ENCODE measurements around the gene STAC3. TPM values are rescaled to one million over a fixed set of nuclear protein-coding genes. Genes with fewer than 3 reads are reported as not detected.

Gene STAC3
- total and polyA plus RNA-seq, 9 of the 15 experiments (the other 6 are each of a cell fraction or from before 2014, with no cell fraction given) = 0.45 to 6.4 (median 3.3) TPM

- TF ChIP-seq THAP7 (CRISPR knock-in tag; IDR thresholded peaks at IDR 0.05) = no peak
Measured at GRCh38 chr12:57215065-57215464, 35.9 kb downstream of the STAC3 start (continued).

GRCh38 chr12:57214398-57214781 is 36.6 kb downstream of the STAC3 start:
- Histone ChIP-seq H3K4me3 (no peak overlapping the region), H3K4me2 (ENCODE audit: insufficient read depth, low read length) (peak overlapping the region; percentile 35), H3K27me3 (ENCODE audit: control insufficient read depth in 2 of 2, insufficient read depth in 2 of 2, low read length in 2 of 2) (peaks cover 30 to 72% of the 10 kb centered on the region in 2 experiments)
- TF ChIP-seq VEZF1 (CRISPR knock-in tag; IDR thresholded peaks at IDR 0.05) (peak; percentile 36; the same call in 1 of the 2 replicates), USF1 (CRISPR knock-in tag; IDR thresholded peaks at IDR 0.05) (no peak), FOXA3 (CRISPR knock-in tag; conservative IDR thresholded peaks at IDR 0.05 in 1 of 2, IDR thresholded peaks at IDR 0.05 in 1 of 2) (no peak), MXI1 (IDR thresholded peaks at IDR 0.05; ENCODE audit: low read depth, low read length) (no peak), NFYB (IDR thresholded peaks at IDR 0.05; ENCODE audit: extremely low read depth, insufficient read length) (no peak), SP1 (CRISPR knock-in tag; IDR thresholded peaks at IDR 0.05) (0 out of 2 replicates have a peak, but pooled peaks have one; percentile 43), ZNF212 (CRISPR knock-in tag; IDR thresholded peaks at IDR 0.05) (no peak), MYC (IDR thresholded peaks at IDR 0.05; ENCODE audit: low read depth, low read length) (0 out of 2 replicates have a peak, but pooled peaks have one; percentile 28), MYC (CRISPR knock-in tag; IDR thresholded peaks at IDR 0.05; ENCODE audit: borderline replicate concordance, low read depth) (no peak), ZNF280B (CRISPR knock-in tag; IDR thresholded peaks at IDR 0.05) (no peak), TAF1 (IDR thresholded peaks at IDR 0.05; ENCODE audit: control insufficient read depth, extremely low read depth, insufficient read depth, low read length, severe bottlenecking) (no peak), TBP (optimal IDR thresholded peaks at IDR 0.05; ENCODE audit: low read depth, low read length) (no peak), CC2D1A (IDR thresholded peaks at IDR 0.05) (0 out of 2 replicates have a peak, but pooled peaks have one; percentile 17)

More at GRCh38 chr12:57214398-57214781, 36.6 kb downstream of the STAC3 start:
- Histone ChIP-seq H3K4me1 (replicated peaks in 1 of 2; ENCODE audit: control insufficient read depth in 2 of 2, insufficient read depth in 2 of 2, low read length in 2 of 2) (peaks cover 17 to 50% of the 10 kb centered on the region in 2 experiments; a peak in 4 of 5 replicates), H2AFZ (ENCODE audit: low read depth, low read length) (peak overlapping the region; percentile 87; the same call in 1 of the 2 replicates), H3K9ac (ENCODE audit: insufficient read depth in 1 of 2, low read depth in 2 of 2, low read length in 2 of 2) (no peak overlapping the region; a peak in 1 of 4 replicates), H3K27ac (ENCODE audit: extremely low read depth, low read depth, low read length) (no peak overlapping the region), H3K9me1 (ENCODE audit: control insufficient read depth, insufficient read depth, low read length) (peaks cover 3% of the 10 kb centered on the region), H3K36me3 (ENCODE audit: control insufficient read depth, insufficient read depth, low read length) (no peaks in the 10 kb centered on the region), H4K20me1 (replicated peaks; ENCODE audit: control insufficient read depth, insufficient read depth, low read length) (peaks cover 13% of the 10 kb centered on the region; the same call in 1 of the 2 replicates), H3K9me3 (replicated peaks; ENCODE audit: control insufficient read depth, insufficient read depth, low read depth, low read length) (no peaks in the 10 kb centered on the region), H3K79me2 (ENCODE audit: control insufficient read depth, insufficient read depth, low read length) (no peaks in the 10 kb centered on the region)
- POLR2A ChIA-PET = interaction anchor here (0.6 to 1.5 kb wide), 4 partner anchors 13 to 1788 kb away, joined by 3 to 5 read pairs (median 4); no protein-coding TSS in a partner anchor
- CTCF ChIA-PET (ENCODE audit: low intra/inter-chr PET ratio) = interaction anchor here (0.6 to 7.2 kb wide), 6 partner anchors 15 to 248 kb away, joined by 3 to 186 read pairs (median 4); partner anchors contain the start of gene SHMT2
- FAIRE-seq = peak; percentile 96
- BruUV-seq (replicated peaks) = no TSS peak
- peak; percentile 69 to 81 (median 76) for DNase-seq (ENCODE audit: extremely low read depth in 1 of 4, low spot score in 3 of 4)
- under 1% methylated on average over 13 of the region's 14 CpGs for WGBS (ENCODE audit: insufficient coverage, low coverage, missing lambda C conversion rate)
- ATAC-seq = peak; percentile 84
- intact Hi-C loops (cut with micrococcal nuclease) (no loop called here), in situ Hi-C loops (cut with MboI) (no loop called here)
